ENCODE data around the gene OTC.

DNA sequence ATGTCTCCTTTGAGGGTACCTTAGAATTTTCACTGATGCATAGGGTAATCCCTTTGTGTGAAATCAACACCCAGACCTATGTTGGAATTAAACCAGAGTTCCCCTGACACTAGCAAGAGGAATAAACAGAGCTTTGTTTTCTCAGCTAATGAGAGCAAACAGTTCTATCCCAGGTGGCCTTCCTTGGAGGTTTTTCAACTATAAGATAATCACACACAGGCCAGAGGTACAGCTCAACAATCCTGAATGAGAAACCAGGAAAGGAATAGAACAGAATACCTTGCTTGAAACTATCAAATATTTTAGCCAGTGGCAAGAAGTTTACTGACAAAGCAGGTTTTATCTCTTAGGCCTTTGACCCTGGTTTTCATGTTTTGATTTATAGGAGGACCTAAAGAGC is 100.2 kb downstream of the OTC start:
- TF ChIP-seq, protein P1, sequence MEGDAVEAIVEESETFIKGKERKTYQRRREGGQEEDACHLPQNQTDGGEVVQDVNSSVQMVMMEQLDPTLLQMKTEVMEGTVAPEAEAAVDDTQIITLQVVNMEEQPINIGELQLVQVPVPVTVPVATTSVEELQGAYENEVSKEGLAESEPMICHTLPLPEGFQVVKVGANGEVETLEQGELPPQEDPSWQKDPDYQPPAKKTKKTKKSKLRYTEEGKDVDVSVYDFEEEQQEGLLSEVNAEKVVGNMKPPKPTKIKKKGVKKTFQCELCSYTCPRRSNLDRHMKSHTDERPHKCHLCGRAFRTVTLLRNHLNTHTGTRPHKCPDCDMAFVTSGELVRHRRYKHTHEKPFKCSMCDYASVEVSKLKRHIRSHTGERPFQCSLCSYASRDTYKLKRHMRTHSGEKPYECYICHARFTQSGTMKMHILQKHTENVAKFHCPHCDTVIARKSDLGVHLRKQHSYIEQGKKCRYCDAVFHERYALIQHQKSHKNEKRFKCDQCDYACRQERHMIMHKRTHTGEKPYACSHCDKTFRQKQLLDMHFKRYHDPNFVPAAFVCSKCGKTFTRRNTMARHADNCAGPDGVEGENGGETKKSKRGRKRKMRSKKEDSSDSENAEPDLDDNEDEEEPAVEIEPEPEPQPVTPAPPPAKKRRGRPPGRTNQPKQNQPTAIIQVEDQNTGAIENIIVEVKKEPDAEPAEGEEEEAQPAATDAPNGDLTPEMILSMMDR (IDR thresholded peaks at IDR 0.05) = no peak
- no peak for TF ChIP-seq POLR2A (IDR thresholded peaks at IDR 0.05)
- no peak for TF ChIP-seq POLR2AphosphoS5 (IDR thresholded peaks at IDR 0.05)
